Hematopoietic multipotent progenitor cell (in vitro differentiated cells): ENCODE measurements around the gene VWC2. TPM values are rescaled to one million over a fixed set of nuclear protein-coding genes. Genes with fewer than 3 reads are reported as not detected.

ENCODE experiments used
- DNase-seq, 3 donors: peaks; one replicate each; pipeline ENCODE4 v3.0.0-alpha.2; 2011 to 2015; ENCODE audit warnings: low read depth in 2 of 3, low spot score in 2 of 3
- total RNA-seq: library from RNA; depleted of rRNA; stranded (reverse); fragments of >200 nt; gene quantifications from one replicate; pipeline ENCODE4 v1.2.3, GENCODE V29; 2012

Gene VWC2
- total RNA-seq, 1 donor, result under 0.01 TPM

GRCh38 chr7:49927631-49928030, 154.2 kb downstream of the VWC2 start:
- DNase-seq, result no peak

GRCh38 chr7:49928787-49929186, 155.3 kb downstream of the VWC2 start:
- DNase-seq, result no peak

DNA sequence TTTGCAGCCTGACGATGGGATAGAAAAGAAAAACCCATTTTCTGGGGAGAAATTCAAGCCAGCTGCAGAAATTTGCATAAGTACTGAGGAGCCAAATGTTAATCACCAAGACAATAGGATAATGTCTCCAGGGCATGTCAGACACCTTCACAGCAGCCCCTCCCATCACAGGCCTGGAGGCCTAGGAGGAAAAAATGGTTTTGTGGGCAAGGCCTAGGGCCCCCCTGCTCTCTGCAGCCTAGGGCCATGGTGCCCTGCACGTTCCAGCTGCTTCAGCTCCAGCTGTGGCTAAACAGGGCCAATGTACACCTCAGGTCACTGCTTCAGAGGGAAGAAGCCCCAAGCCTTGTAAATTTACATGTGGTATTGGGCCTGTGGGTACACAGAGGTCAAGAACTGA, 158.2 kb downstream of the VWC2 start:
- no peak for DNase-seq

- DNase-seq, result no peak
These were observed 164.2 kb downstream of the VWC2 start for GRCh38 chr7:49937608-49938007.
